K562 (cell line): Measurements from ENCODE around the gene CCNJL.

ENCODE experiments used
- GABPA ChIP-seq: fragments of 200-800 bp; sonication (Bioruptor generic); conservative IDR thresholded peaks from 2 replicates; pipeline ENCODE4 v1.6.1; 2016; ENCODE audit warnings: low read depth, missing genetic modification characterization, missing compliant biosample characterization
- HDAC6 ChIP-seq: IDR thresholded peaks from 2 replicates; pipeline ENCODE4 v1.6.1; 2012; ENCODE audit warnings: low read depth, mild to moderate bottlenecking, control low read depth, inconsistent platforms, low read length, moderate library complexity
- NFYB ChIP-seq: IDR thresholded peaks from 2 replicates; pipeline ENCODE4 v1.6.1; 2011; ENCODE audit warnings: mild to moderate bottlenecking, moderate library complexity; ENCODE audit not compliant: insufficient read length; ENCODE audit errors: extremely low read depth
- POLR2AphosphoS5 ChIP-seq: IDR thresholded peaks from 2 replicates; pipeline ENCODE4 v1.6.1; 2011; ENCODE audit warnings: mild to moderate bottlenecking, low read depth, low read length, moderate library complexity; ENCODE audit not compliant: control insufficient read depth, insufficient read depth
- SNIP1 ChIP-seq: fragments of 450-650 bp; IDR thresholded peaks from 2 replicates; pipeline ENCODE4 v1.7.1; 2017; ENCODE audit warnings: low read depth, mild to moderate bottlenecking
- THRAP3 ChIP-seq: fragments of 450-650 bp; IDR thresholded peaks from 2 replicates; pipeline ENCODE4 v1.6.1; 2016; ENCODE audit warnings: mild to moderate bottlenecking, inconsistent platforms, borderline replicate concordance
- TOE1 ChIP-seq, 2 experiments: fragments of 450-650 bp in 1 of 2; sonication (generic) in 1 of 2; formaldehyde crosslinking in 1 of 2; IDR thresholded peaks; 2 replicates each; pipeline versions ENCODE4 v1.7.1 to v1.8.0; 2016 to 2022; ENCODE audit warnings: borderline replicate concordance in 2 of 2, mild to moderate bottlenecking in 2 of 2, antibody characterized with exemption in 1 of 2, inconsistent platforms in 1 of 2, low read depth in 1 of 2, missing genetic modification reagents in 1 of 2, moderate library complexity in 1 of 2
- U2AF1 ChIP-seq: fragments of 200-400 bp; formaldehyde crosslinking; optimal IDR thresholded peaks from 2 replicates; pipeline ENCODE3; 2017; ENCODE audit warnings: mild to moderate bottlenecking, low read depth, low read length, moderate library complexity
- ZFP36 ChIP-seq: fragments of 150-350 bp; IDR thresholded peaks from 2 replicates; pipeline ENCODE4 v1.6.1; 2018; ENCODE audit warnings: low read length, low read depth; ENCODE audit not compliant: partially characterized antibody
- ZNF274 ChIP-seq: IDR thresholded peaks from 2 replicates; pipeline ENCODE4 v1.6.1; 2011; ENCODE audit warnings: low read depth, mild to moderate bottlenecking, low read length, moderate library complexity, borderline replicate concordance
- ZNF766 ChIP-seq: fragments of 200-800 bp; sonication (Bioruptor generic); conservative IDR thresholded peaks from 2 replicates; pipeline ENCODE4 v1.6.1; 2016; ENCODE audit warnings: missing genetic modification characterization, missing compliant biosample characterization
- TF ChIP-seq, protein P1 (sequence below), 3 experiments: IDR thresholded peaks in 2 of 3; conservative IDR thresholded peaks in 1 of 3; 2 replicates each; pipeline ENCODE4 v1.5.1; 2011 to 2012; ENCODE audit warnings: low read length in 3 of 3, mild to moderate bottlenecking in 3 of 3, control low read depth in 2 of 3, improper control_type of control experiment in 1 of 3, inconsistent platforms in 1 of 3, low read depth in 1 of 3, mixed read lengths in 1 of 3, moderate library complexity in 1 of 3; ENCODE audit not compliant: insufficient read depth in 2 of 3
- TF ChIP-seq, protein P2 (sequence below), 2 experiments: fragments of 450-650 bp; formaldehyde crosslinking in 1 of 2; IDR thresholded peaks; 2 replicates each; pipeline versions ENCODE4 v1.4.0 to v1.6.1; 2014 to 2020; ENCODE audit warnings: mild to moderate bottlenecking in 2 of 2, borderline replicate concordance in 1 of 2, low read depth in 1 of 2

DNA sequence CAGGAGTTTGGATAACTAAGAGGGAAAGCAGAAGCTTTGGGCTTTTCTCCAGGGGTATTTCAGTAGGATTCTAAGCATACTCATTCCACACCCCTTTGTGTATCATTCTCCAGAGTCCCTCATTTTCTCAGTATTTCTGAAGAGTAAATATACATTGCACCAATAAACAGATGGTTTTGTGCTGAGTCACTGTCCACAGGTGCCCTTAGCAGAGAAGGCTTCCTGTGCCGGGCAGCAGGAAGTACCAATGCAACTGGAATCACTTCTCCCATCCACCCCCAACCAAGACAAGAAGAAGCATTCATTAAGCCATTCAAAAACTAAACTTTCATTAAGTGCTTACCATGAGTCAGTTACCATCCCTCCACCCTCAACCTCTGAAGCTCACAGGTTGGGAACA lies 3.6 kb upstream of the CCNJL start:
- TF ChIP-seq, protein P1, sequence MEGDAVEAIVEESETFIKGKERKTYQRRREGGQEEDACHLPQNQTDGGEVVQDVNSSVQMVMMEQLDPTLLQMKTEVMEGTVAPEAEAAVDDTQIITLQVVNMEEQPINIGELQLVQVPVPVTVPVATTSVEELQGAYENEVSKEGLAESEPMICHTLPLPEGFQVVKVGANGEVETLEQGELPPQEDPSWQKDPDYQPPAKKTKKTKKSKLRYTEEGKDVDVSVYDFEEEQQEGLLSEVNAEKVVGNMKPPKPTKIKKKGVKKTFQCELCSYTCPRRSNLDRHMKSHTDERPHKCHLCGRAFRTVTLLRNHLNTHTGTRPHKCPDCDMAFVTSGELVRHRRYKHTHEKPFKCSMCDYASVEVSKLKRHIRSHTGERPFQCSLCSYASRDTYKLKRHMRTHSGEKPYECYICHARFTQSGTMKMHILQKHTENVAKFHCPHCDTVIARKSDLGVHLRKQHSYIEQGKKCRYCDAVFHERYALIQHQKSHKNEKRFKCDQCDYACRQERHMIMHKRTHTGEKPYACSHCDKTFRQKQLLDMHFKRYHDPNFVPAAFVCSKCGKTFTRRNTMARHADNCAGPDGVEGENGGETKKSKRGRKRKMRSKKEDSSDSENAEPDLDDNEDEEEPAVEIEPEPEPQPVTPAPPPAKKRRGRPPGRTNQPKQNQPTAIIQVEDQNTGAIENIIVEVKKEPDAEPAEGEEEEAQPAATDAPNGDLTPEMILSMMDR (IDR thresholded peaks at IDR 0.05 in 2 of 3, conservative IDR thresholded peaks at IDR 0.05 in 1 of 3; ENCODE audit: insufficient read depth in 2 of 3, low read depth in 1 of 3, low read length in 3 of 3), result no peak
- TF ChIP-seq POLR2AphosphoS5 (no peak), TOE1 (IDR thresholded peaks at IDR 0.05; ENCODE audit: borderline replicate concordance) (no peak), TOE1 (CRISPR knock-in tag; IDR thresholded peaks at IDR 0.05; ENCODE audit: borderline replicate concordance, low read depth) (no peak), THRAP3 (no peak), GABPA (tag) (no peak), ZFP36 (no peak), ZNF766 (CRISPR knock-in tag) (no peak), HDAC6 (no peak), ZNF274 (no peak), U2AF1 (no peak), SNIP1 (no peak), NFYB (no peak)
- TF ChIP-seq, protein P2, sequence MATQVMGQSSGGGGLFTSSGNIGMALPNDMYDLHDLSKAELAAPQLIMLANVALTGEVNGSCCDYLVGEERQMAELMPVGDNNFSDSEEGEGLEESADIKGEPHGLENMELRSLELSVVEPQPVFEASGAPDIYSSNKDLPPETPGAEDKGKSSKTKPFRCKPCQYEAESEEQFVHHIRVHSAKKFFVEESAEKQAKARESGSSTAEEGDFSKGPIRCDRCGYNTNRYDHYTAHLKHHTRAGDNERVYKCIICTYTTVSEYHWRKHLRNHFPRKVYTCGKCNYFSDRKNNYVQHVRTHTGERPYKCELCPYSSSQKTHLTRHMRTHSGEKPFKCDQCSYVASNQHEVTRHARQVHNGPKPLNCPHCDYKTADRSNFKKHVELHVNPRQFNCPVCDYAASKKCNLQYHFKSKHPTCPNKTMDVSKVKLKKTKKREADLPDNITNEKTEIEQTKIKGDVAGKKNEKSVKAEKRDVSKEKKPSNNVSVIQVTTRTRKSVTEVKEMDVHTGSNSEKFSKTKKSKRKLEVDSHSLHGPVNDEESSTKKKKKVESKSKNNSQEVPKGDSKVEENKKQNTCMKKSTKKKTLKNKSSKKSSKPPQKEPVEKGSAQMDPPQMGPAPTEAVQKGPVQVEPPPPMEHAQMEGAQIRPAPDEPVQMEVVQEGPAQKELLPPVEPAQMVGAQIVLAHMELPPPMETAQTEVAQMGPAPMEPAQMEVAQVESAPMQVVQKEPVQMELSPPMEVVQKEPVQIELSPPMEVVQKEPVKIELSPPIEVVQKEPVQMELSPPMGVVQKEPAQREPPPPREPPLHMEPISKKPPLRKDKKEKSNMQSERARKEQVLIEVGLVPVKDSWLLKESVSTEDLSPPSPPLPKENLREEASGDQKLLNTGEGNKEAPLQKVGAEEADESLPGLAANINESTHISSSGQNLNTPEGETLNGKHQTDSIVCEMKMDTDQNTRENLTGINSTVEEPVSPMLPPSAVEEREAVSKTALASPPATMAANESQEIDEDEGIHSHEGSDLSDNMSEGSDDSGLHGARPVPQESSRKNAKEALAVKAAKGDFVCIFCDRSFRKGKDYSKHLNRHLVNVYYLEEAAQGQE (IDR thresholded peaks at IDR 0.05; ENCODE audit: borderline replicate concordance), result no peak
- TF ChIP-seq, protein P2 (CRISPR knock-in tag; IDR thresholded peaks at IDR 0.05; ENCODE audit: low read depth), result no peak
